Ishikawa (cell line): ENCODE measurements around the gene RAVER1.

Experiments used
- CEBPB ChIP-seq: IDR thresholded peaks from 2 replicates; pipeline ENCODE4 v1.6.1; 2012
- EGR1 ChIP-seq: IDR thresholded peaks from 2 replicates; pipeline ENCODE4 v1.6.1; 2012
- EP300 ChIP-seq: IDR thresholded peaks from 2 replicates; pipeline ENCODE4 v1.6.1; 2012; ENCODE audit warnings: borderline replicate concordance
- MAX ChIP-seq: IDR thresholded peaks from 2 replicates; pipeline ENCODE4 v1.6.1; 2012
- NFIC ChIP-seq: IDR thresholded peaks from 2 replicates; pipeline ENCODE4 v1.6.1; 2012
- REST ChIP-seq: IDR thresholded peaks from 2 replicates; pipeline ENCODE4 v1.6.1; 2012; ENCODE audit warnings: low read depth, mild to moderate bottlenecking
- TAF1 ChIP-seq: IDR thresholded peaks from 2 replicates; pipeline ENCODE4 v1.6.1; 2012; ENCODE audit warnings: low read depth, mild to moderate bottlenecking
- TEAD4 ChIP-seq: IDR thresholded peaks from 2 replicates; pipeline ENCODE4 v1.6.1; 2012
- YY1 ChIP-seq: IDR thresholded peaks from 2 replicates; pipeline ENCODE4 v1.6.1; 2012; ENCODE audit warnings: low read depth

GRCh38 chr19:10289836-10290356 is 43.4 kb downstream of the RAVER1 start, which contains the start of gene ICAM5:
- TF ChIP-seq TEAD4, result no peak
- TF ChIP-seq CEBPB, result no peak
- peak; percentile 57 for TF ChIP-seq EGR1
- TF ChIP-seq NFIC, result no peak
- TF ChIP-seq YY1, result no peak
- no peak for TF ChIP-seq EP300
- no peak; the same call in 1 of the 2 replicates for TF ChIP-seq MAX
- no peak for TF ChIP-seq TAF1
- no peak for TF ChIP-seq REST
